HepG2 (cell line): ENCODE data around the gene ZSWIM7. TPM values are rescaled to one million over a fixed set of nuclear protein-coding genes. Genes with fewer than 3 reads are reported as not detected.

Experiments used
- BRF2 ChIP-seq: sonication (generic); formaldehyde crosslinking; IDR thresholded peaks from 2 replicates; pipeline ENCODE4 v1.8.1; 2022; ENCODE audit warnings: mild to moderate bottlenecking, missing genetic modification reagents
- CCDC6 ChIP-seq: sonication (generic); formaldehyde crosslinking; IDR thresholded peaks from 2 replicates; pipeline ENCODE4 v1.8.1; 2022; ENCODE audit warnings: mild to moderate bottlenecking, missing genetic modification reagents, moderate library complexity
- ELF4 ChIP-seq: sonication (generic); formaldehyde crosslinking; IDR thresholded peaks from 2 replicates; pipeline ENCODE4 v1.5.0; 2020; ENCODE audit warnings: missing genetic modification reagents, mild to moderate bottlenecking, moderate library complexity, borderline replicate concordance
- HMGXB4 ChIP-seq, 2 experiments: sonication (generic) in 1 of 2; formaldehyde crosslinking in 1 of 2; IDR thresholded peaks; 2 replicates each; pipeline versions ENCODE4 v1.4.0 to v1.6.1; 2018 to 2020; ENCODE audit warnings: missing genetic modification reagents in 2 of 2, borderline replicate concordance in 1 of 2, low read depth in 1 of 2, mild to moderate bottlenecking in 1 of 2, missing biosample characterization in 1 of 2
- NBN ChIP-seq: fragments of 450-650 bp; conservative IDR thresholded peaks from 2 replicates; pipeline ENCODE4 v1.6.1; 2017
- NCOA5 ChIP-seq: sonication (generic); formaldehyde crosslinking; IDR thresholded peaks from 2 replicates; pipeline ENCODE4 v1.4.0; 2020; ENCODE audit warnings: missing genetic modification reagents
- NKX3-1 ChIP-seq: sonication (generic); formaldehyde crosslinking; IDR thresholded peaks from 2 replicates; pipeline ENCODE4 v1.5.0; 2020; ENCODE audit warnings: missing genetic modification reagents
- PAX8 ChIP-seq: sonication (generic); formaldehyde crosslinking; IDR thresholded peaks from 2 replicates; pipeline ENCODE4 v1.8.0; 2022; ENCODE audit warnings: mild to moderate bottlenecking, missing genetic modification reagents, borderline replicate concordance
- PHB2 ChIP-seq: fragments of 450-650 bp; IDR thresholded peaks from 2 replicates; pipeline ENCODE4 v1.6.1; 2018; ENCODE audit not compliant: partially characterized antibody
- SIX1 ChIP-seq: sonication (generic); formaldehyde crosslinking; IDR thresholded peaks from 2 replicates; pipeline ENCODE4 v1.4.0; 2020; ENCODE audit warnings: missing genetic modification reagents, borderline replicate concordance
- SYNCRIP ChIP-seq: fragments of 200-400 bp; formaldehyde crosslinking; IDR thresholded peaks from 2 replicates; pipeline ENCODE4 v1.6.1; 2018; ENCODE audit warnings: mild to moderate bottlenecking, low read depth, low read length; ENCODE audit not compliant: insufficient read depth
- ZBTB38 ChIP-seq: sonication (generic); formaldehyde crosslinking; IDR thresholded peaks from 2 replicates; pipeline ENCODE4 v1.5.1; 2020; ENCODE audit warnings: mild to moderate bottlenecking, missing genetic modification reagents
- ZNF644 ChIP-seq: IDR thresholded peaks from 2 replicates; pipeline ENCODE4 v1.6.1; 2016; ENCODE audit warnings: low read depth
- ZNF788 ChIP-seq: sonication (generic); formaldehyde crosslinking; IDR thresholded peaks from 2 replicates; pipeline ENCODE4 v1.5.0; 2020; ENCODE audit warnings: mild to moderate bottlenecking, missing genetic modification reagents, borderline replicate concordance
- ZNF839 ChIP-seq: sonication (generic); formaldehyde crosslinking; IDR thresholded peaks from 2 replicates; pipeline ENCODE4 v1.4.0; 2020; ENCODE audit warnings: missing genetic modification reagents, mild to moderate bottlenecking, borderline replicate concordance
- polyA plus RNA-seq, 8 experiments: library from polyadenylated mRNA; depleted of rRNA in 3 of 8; stranded (reverse) in 7 of 8; unstranded in 1 of 8; fragments of >200 nt; fragmentation: Illumina TruSeq in 4 of 8; extraction: Trizol in 4 of 8; gene quantifications; 2 replicates each; pipeline versions ENCODE4 v1.2.1 to v1.2.3, GENCODE V29; 2011 to 2016; ENCODE audit warnings: low read depth in 4 of 8, missing spikeins in 1 of 8, mixed read lengths in 1 of 8; ENCODE audit not compliant: insufficient read depth in 1 of 8
- total RNA-seq, 5 experiments: library from RNA; depleted of rRNA; stranded (reverse); fragments of >200 nt; fragmentation: Illumina TruSeq; extraction: Trizol; gene quantifications; 2 replicates each; pipeline ENCODE4 v1.2.3, GENCODE V29; 2016; ENCODE audit warnings: low read depth in 1 of 5
- TF ChIP-seq, protein P1 (sequence below), 2 experiments: sonication (generic) in 1 of 2; formaldehyde crosslinking in 1 of 2; IDR thresholded peaks; 2 replicates each; pipeline versions ENCODE4 v1.6.1 to v1.9.0; 2014 to 2022; ENCODE audit warnings: antibody characterized with exemption in 1 of 2, borderline replicate concordance in 1 of 2, inconsistent platforms in 1 of 2, low read depth in 1 of 2, missing genetic modification reagents in 1 of 2
- TF ChIP-seq, protein P2 (sequence below): sonication (generic); formaldehyde crosslinking; IDR thresholded peaks from 2 replicates; pipeline ENCODE4 v1.5.1; 2020; ENCODE audit warnings: missing genetic modification reagents, mild to moderate bottlenecking, borderline replicate concordance

The ZSWIM7 gene
- total and polyA plus RNA-seq, 2 of the 13 experiments (the other 11 are each of a cell fraction or from before 2014, with no cell fraction given): 13.1 to 28.1 TPM

GRCh38 chr17:15999141-15999973 lies at the start of gene ZSWIM7, which contains the start of gene TTC19 (continued):
- TF ChIP-seq SIX1 (no peak), ZBTB38 (CRISPR knock-in tag) (peak; percentile 89), SYNCRIP (no peak), ELF4 (CRISPR knock-in tag) (no peak), ZNF644 (CRISPR knock-in tag) (peak; percentile 52; the same call in 1 of the 2 replicates), CCDC6 (CRISPR knock-in tag) (peak; percentile 99), NBN (no peak), NCOA5 (CRISPR knock-in tag) (no peak), PHB2 (no peak), PAX8 (no peak), BRF2 (CRISPR knock-in tag) (peak; percentile 87; the same call in 1 of the 2 replicates), NKX3-1 (peak; percentile 85), ZNF839 (CRISPR knock-in tag) (peak; percentile 56; the same call in 1 of the 2 replicates), ZNF788 (CRISPR knock-in tag) (peak; percentile 98), HMGXB4 (CRISPR knock-in tag; IDR thresholded peaks at IDR 0.05; ENCODE audit: borderline replicate concordance in 1 of 2, low read depth in 1 of 2) (peak; percentile 93 to 98)
- TF ChIP-seq, protein P1, sequence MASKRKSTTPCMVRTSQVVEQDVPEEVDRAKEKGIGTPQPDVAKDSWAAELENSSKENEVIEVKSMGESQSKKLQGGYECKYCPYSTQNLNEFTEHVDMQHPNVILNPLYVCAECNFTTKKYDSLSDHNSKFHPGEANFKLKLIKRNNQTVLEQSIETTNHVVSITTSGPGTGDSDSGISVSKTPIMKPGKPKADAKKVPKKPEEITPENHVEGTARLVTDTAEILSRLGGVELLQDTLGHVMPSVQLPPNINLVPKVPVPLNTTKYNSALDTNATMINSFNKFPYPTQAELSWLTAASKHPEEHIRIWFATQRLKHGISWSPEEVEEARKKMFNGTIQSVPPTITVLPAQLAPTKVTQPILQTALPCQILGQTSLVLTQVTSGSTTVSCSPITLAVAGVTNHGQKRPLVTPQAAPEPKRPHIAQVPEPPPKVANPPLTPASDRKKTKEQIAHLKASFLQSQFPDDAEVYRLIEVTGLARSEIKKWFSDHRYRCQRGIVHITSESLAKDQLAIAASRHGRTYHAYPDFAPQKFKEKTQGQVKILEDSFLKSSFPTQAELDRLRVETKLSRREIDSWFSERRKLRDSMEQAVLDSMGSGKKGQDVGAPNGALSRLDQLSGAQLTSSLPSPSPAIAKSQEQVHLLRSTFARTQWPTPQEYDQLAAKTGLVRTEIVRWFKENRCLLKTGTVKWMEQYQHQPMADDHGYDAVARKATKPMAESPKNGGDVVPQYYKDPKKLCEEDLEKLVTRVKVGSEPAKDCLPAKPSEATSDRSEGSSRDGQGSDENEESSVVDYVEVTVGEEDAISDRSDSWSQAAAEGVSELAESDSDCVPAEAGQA (IDR thresholded peaks at IDR 0.05; ENCODE audit: low read depth): peak; percentile 99
- TF ChIP-seq, protein P1 (CRISPR knock-in tag; IDR thresholded peaks at IDR 0.05; ENCODE audit: borderline replicate concordance): peak; percentile 44; the same call in 1 of the 2 replicates
- TF ChIP-seq, protein P2, sequence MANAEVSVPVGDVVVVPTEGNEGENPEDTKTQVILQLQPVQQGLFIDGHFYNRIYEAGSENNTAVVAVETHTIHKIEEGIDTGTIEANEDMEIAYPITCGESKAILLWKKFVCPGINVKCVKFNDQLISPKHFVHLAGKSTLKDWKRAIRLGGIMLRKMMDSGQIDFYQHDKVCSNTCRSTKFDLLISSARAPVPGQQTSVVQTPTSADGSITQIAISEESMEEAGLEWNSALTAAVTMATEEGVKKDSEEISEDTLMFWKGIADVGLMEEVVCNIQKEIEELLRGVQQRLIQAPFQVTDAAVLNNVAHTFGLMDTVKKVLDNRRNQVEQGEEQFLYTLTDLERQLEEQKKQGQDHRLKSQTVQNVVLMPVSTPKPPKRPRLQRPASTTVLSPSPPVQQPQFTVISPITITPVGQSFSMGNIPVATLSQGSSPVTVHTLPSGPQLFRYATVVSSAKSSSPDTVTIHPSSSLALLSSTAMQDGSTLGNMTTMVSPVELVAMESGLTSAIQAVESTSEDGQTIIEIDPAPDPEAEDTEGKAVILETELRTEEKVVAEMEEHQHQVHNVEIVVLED (CRISPR knock-in tag): peak; percentile 99
